ENCODE data around the gene KRTAP4-5. TPM values are rescaled to one million over a fixed set of nuclear protein-coding genes. Genes with fewer than 3 reads are reported as not detected.
A peak's percentile ranks its signal among the peaks of the same experiment; 100 is the strongest.
"Not testable (repeated sequence)": the region's sequence is repeated elsewhere in the genome, so short reads cannot be mapped to it uniquely, and the experiment has no call there.

KRTAP4-5 gene
- polyA plus RNA-seq, 4 donors: not detected

GRCh38 chr17:41160190-41160589 lies 10.6 kb upstream of the KRTAP4-5 start:
- H3K4me3 ChIP-seq (ENCODE audit: low read depth in 1 of 3, low read length in 3 of 3); H3K9me3 ChIP-seq (ENCODE audit: control insufficient read depth in 2 of 2, insufficient read depth in 1 of 2, low read depth in 1 of 2, low read length in 1 of 2); DNase-seq; H3K27ac ChIP-seq (ENCODE audit: low read depth in 1 of 3, low read length in 2 of 3); FAIRE-seq; H3K27me3 ChIP-seq (ENCODE audit: control insufficient read depth in 3 of 3, insufficient read depth in 3 of 3, low read length in 3 of 3); H3K36me3 ChIP-seq (ENCODE audit: control insufficient read depth in 3 of 3, insufficient read depth in 2 of 3, low read depth in 1 of 3, low read length in 3 of 3); H3K4me1 ChIP-seq (ENCODE audit: control insufficient read depth in 3 of 3, insufficient read depth in 2 of 3, low read depth in 1 of 3, low read length in 2 of 3): not testable (repeated sequence)
- 85 to 97% (median 91%) methylated on average over 3 of the region's 3 CpGs for WGBS, 3 donors

GRCh38 chr17:41153856-41154255 lies 4.2 kb upstream of the KRTAP4-5 start:
- peaks cover 0 to 3% (median 2%) of the 10 kb centered on the region in 3 donors for H3K27me3 ChIP-seq (ENCODE audit: control insufficient read depth in 3 of 3, insufficient read depth in 3 of 3, low read length in 3 of 3)
- no peaks in the 10 kb centered on the region for H3K36me3 ChIP-seq (ENCODE audit: control insufficient read depth in 3 of 3, insufficient read depth in 2 of 3, low read depth in 1 of 3, low read length in 3 of 3)
- FAIRE-seq (no peak), DNase-seq (peak; percentile 37)
- no peak overlapping the region for H3K27ac ChIP-seq (ENCODE audit: low read depth in 1 of 3, low read length in 2 of 3)
- 6 to 17% (median 16%) methylated on average over 2 of the region's 2 CpGs for WGBS, 3 donors
- H3K4me1 ChIP-seq (ENCODE audit: control insufficient read depth in 3 of 3, insufficient read depth in 2 of 3, low read depth in 1 of 3, low read length in 2 of 3): no peaks in the 10 kb centered on the region
- no peak overlapping the region for H3K4me3 ChIP-seq (ENCODE audit: low read depth in 1 of 3, low read length in 3 of 3)
- peaks cover 0 to 4% of the 10 kb centered on the region in 2 donors for H3K9me3 ChIP-seq (ENCODE audit: control insufficient read depth in 2 of 2, insufficient read depth in 1 of 2, low read depth in 1 of 2, low read length in 1 of 2)

GRCh38 chr17:41151525-41151924 lies 1.9 kb upstream of the KRTAP4-5 start:
- H3K4me1 ChIP-seq (ENCODE audit: control insufficient read depth in 3 of 3, insufficient read depth in 2 of 3, low read depth in 1 of 3, low read length in 2 of 3): no peaks in the 10 kb centered on the region
- H3K4me3 ChIP-seq (ENCODE audit: low read depth in 1 of 3, low read length in 3 of 3): no peak overlapping the region
- peaks cover 0 to 7% (median 2%) of the 10 kb centered on the region in 3 donors for H3K27me3 ChIP-seq (ENCODE audit: control insufficient read depth in 3 of 3, insufficient read depth in 3 of 3, low read length in 3 of 3)
- no peak overlapping the region for H3K27ac ChIP-seq (ENCODE audit: low read depth in 1 of 3, low read length in 2 of 3)
- FAIRE-seq (no peak), DNase-seq (no peak)
- WGBS, 3 donors: 79 to 82% (median 81%) methylated on average over 2 of the region's 2 CpGs
- no peaks in the 10 kb centered on the region for H3K36me3 ChIP-seq (ENCODE audit: control insufficient read depth in 3 of 3, insufficient read depth in 2 of 3, low read depth in 1 of 3, low read length in 3 of 3)
- peaks cover 0 to 4% of the 10 kb centered on the region in 2 donors for H3K9me3 ChIP-seq (ENCODE audit: control insufficient read depth in 2 of 2, insufficient read depth in 1 of 2, low read depth in 1 of 2, low read length in 1 of 2)

GRCh38 chr17:41150026-41150425 lies 401 bp upstream of the KRTAP4-5 start:
- DNase-seq (no peak), FAIRE-seq (no peak)
- no peaks in the 10 kb centered on the region for H3K36me3 ChIP-seq (ENCODE audit: control insufficient read depth in 3 of 3, insufficient read depth in 2 of 3, low read depth in 1 of 3, low read length in 3 of 3)
- whole genome bisulfite sequencing, 3 donors: 80 to 92% (median 85%) methylated on average over 4 of the region's 4 CpGs
- no peak overlapping the region for H3K27ac ChIP-seq (ENCODE audit: low read depth in 1 of 3, low read length in 2 of 3)
- H3K4me3 ChIP-seq (ENCODE audit: low read depth in 1 of 3, low read length in 3 of 3): no peak overlapping the region
- H3K4me1 ChIP-seq (ENCODE audit: control insufficient read depth in 3 of 3, insufficient read depth in 2 of 3, low read depth in 1 of 3, low read length in 2 of 3): no peaks in the 10 kb centered on the region
- peaks cover 0 to 7% (median 2%) of the 10 kb centered on the region in 3 donors for H3K27me3 ChIP-seq (ENCODE audit: control insufficient read depth in 3 of 3, insufficient read depth in 3 of 3, low read length in 3 of 3)
- H3K9me3 ChIP-seq (ENCODE audit: control insufficient read depth in 2 of 2, insufficient read depth in 1 of 2, low read depth in 1 of 2, low read length in 1 of 2): peaks cover 0 to 4% of the 10 kb centered on the region in 2 donors

- not testable (repeated sequence) for H3K9me3 ChIP-seq (ENCODE audit: control insufficient read depth in 2 of 2, insufficient read depth in 1 of 2, low read depth in 1 of 2, low read length in 1 of 2); FAIRE-seq
Measured at GRCh38 chr17:41148971-41149651, 514 bp downstream of the KRTAP4-5 start.

GRCh38 chr17:41147531-41148204 lies 2.0 kb downstream of the KRTAP4-5 start:
- H3K9me3 ChIP-seq (ENCODE audit: control insufficient read depth in 2 of 2, insufficient read depth in 1 of 2, low read depth in 1 of 2, low read length in 1 of 2): peaks cover 0 to 9% of the 10 kb centered on the region in 2 donors
- no peak overlapping the region for H3K27ac ChIP-seq (ENCODE audit: low read depth in 1 of 3, low read length in 2 of 3)
- 88 to 92% (median 89%) methylated on average over 2 of the region's 2 CpGs for WGBS, 3 donors
- H3K4me3 ChIP-seq (ENCODE audit: low read depth in 1 of 3, low read length in 3 of 3): no peak overlapping the region
- H3K36me3 ChIP-seq (ENCODE audit: control insufficient read depth in 3 of 3, insufficient read depth in 2 of 3, low read depth in 1 of 3, low read length in 3 of 3): no peaks in the 10 kb centered on the region
- DNase-seq: no peak
- H3K4me1 ChIP-seq (ENCODE audit: control insufficient read depth in 3 of 3, insufficient read depth in 2 of 3, low read depth in 1 of 3, low read length in 2 of 3): no peaks in the 10 kb centered on the region
- H3K27me3 ChIP-seq (ENCODE audit: control insufficient read depth in 3 of 3, insufficient read depth in 3 of 3, low read length in 3 of 3): peaks cover 0 to 7% (median 2%) of the 10 kb centered on the region in 3 donors
- FAIRE-seq: no peak

More at GRCh38 chr17:41148971-41149651, 514 bp downstream of the KRTAP4-5 start:
- not testable (repeated sequence) for H3K36me3 ChIP-seq (ENCODE audit: control insufficient read depth in 3 of 3, insufficient read depth in 2 of 3, low read depth in 1 of 3, low read length in 3 of 3); H3K27ac ChIP-seq (ENCODE audit: low read depth in 1 of 3, low read length in 2 of 3); H3K27me3 ChIP-seq (ENCODE audit: control insufficient read depth in 3 of 3, insufficient read depth in 3 of 3, low read length in 3 of 3); H3K4me3 ChIP-seq (ENCODE audit: low read depth in 1 of 3, low read length in 3 of 3); H3K4me1 ChIP-seq (ENCODE audit: control insufficient read depth in 3 of 3, insufficient read depth in 2 of 3, low read depth in 1 of 3, low read length in 2 of 3); DNase-seq
- 82 to 86% (median 83%) methylated on average over 8 to 10 of the region's 10 CpGs for WGBS, 3 donors

- H3K9me3 ChIP-seq (ENCODE audit: control insufficient read depth in 2 of 2, insufficient read depth in 1 of 2, low read depth in 1 of 2, low read length in 1 of 2): peaks cover 0 to 9% of the 10 kb centered on the region in 2 donors
- H3K4me3 ChIP-seq (ENCODE audit: low read depth in 1 of 3, low read length in 3 of 3): no peak overlapping the region
- DNase-seq (no peak), FAIRE-seq (no peak)
- H3K4me1 ChIP-seq (ENCODE audit: control insufficient read depth in 3 of 3, insufficient read depth in 2 of 3, low read depth in 1 of 3, low read length in 2 of 3): no peaks in the 10 kb centered on the region
- 89 to 93% (median 90%) methylated on average over 2 of the region's 2 CpGs for WGBS, 3 donors
- no peaks in the 10 kb centered on the region for H3K36me3 ChIP-seq (ENCODE audit: control insufficient read depth in 3 of 3, insufficient read depth in 2 of 3, low read depth in 1 of 3, low read length in 3 of 3)
- H3K27me3 ChIP-seq (ENCODE audit: control insufficient read depth in 3 of 3, insufficient read depth in 3 of 3, low read length in 3 of 3): peaks cover 0 to 7% (median 2%) of the 10 kb centered on the region in 3 donors
- no peak overlapping the region for H3K27ac ChIP-seq (ENCODE audit: low read depth in 1 of 3, low read length in 2 of 3)
Measured at GRCh38 chr17:41145261-41145660, 4.4 kb downstream of the KRTAP4-5 start.

- Histone ChIP-seq H3K36me3 (ENCODE audit: control insufficient read depth in 3 of 3, insufficient read depth in 2 of 3, low read depth in 1 of 3, low read length in 3 of 3) (no peaks in the 10 kb centered on the region), H3K9me3 (ENCODE audit: control insufficient read depth in 2 of 2, insufficient read depth in 1 of 2, low read depth in 1 of 2, low read length in 1 of 2) (peaks cover 0 to 9% of the 10 kb centered on the region in 2 donors), H3K4me1 (ENCODE audit: control insufficient read depth in 3 of 3, insufficient read depth in 2 of 3, low read depth in 1 of 3, low read length in 2 of 3) (no peaks in the 10 kb centered on the region), H3K4me3 (ENCODE audit: low read depth in 1 of 3, low read length in 3 of 3) (no peak overlapping the region), H3K27ac (ENCODE audit: low read depth in 1 of 3, low read length in 2 of 3) (no peak overlapping the region), H3K27me3 (ENCODE audit: control insufficient read depth in 3 of 3, insufficient read depth in 3 of 3, low read length in 3 of 3) (peaks cover 0 to 4% (median under 1%) of the 10 kb centered on the region in 3 donors)
- WGBS, 3 donors: 84 to 94% (median 84%) methylated on average over 1 of the region's 1 CpG
- DNase-seq (no peak), FAIRE-seq (no peak)
Measured at GRCh38 chr17:41144846-41145245, 4.8 kb downstream of the KRTAP4-5 start.

Data from small intestine (tissue), 7 donors.